ENCODE data around the gene SLC5A11. TPM values are rescaled to one million over a fixed set of nuclear protein-coding genes. Genes with fewer than 3 reads are reported as not detected.

Gene SLC5A11
- total RNA-seq, 1 experiment from 2014 or later, result 0.22 TPM

DNA sequence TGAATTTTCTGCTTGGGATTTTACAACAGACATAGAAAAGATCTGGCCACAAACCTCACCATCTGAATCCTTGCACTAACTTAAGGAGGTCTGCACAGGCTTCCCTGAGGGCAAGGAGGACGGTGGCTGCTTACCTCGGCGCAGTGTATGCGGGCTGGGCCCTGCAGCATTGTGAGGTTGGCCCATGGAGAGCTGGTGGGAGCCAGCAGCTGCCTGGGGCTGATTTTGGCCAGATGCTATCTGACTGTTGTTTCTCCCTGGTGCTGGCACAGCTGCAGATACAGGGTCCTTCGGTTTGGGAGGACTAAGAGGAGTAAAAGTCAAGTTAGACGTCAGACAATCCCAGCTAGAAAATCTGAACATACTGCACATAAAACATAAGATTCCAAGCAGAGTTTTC, 89.6 kb downstream of the SLC5A11 start:
- Mint-ChIP-seq H3K27me3 (ENCODE audit: low read depth) (no peaks in the 10 kb centered on the region), H3K27ac (no peak overlapping the region; a peak in 1 of 7 replicates), H3K36me3 (ENCODE audit: insufficient read depth in 1 of 3, low read depth in 3 of 3) (peaks cover 12 to 72% (median 50%) of the 10 kb centered on the region in 3 experiments), H3K4me1 (no peaks in the 10 kb centered on the region), H3K9me3 (no peaks in the 10 kb centered on the region), H3K4me3 (no peak overlapping the region)
- H3K27ac ChIP-seq (ENCODE audit: insufficient read length, low read depth, low read length), result no peak overlapping the region
- no peak overlapping the region for H4K5ac ChIP-seq (ENCODE audit: insufficient read length, low read depth, low read length)
- no peaks in the 10 kb centered on the region for H4K20me1 ChIP-seq (ENCODE audit: control insufficient read depth, insufficient read depth, insufficient read length)
- H2BK120ac ChIP-seq (ENCODE audit: low read depth, low read length, poor library complexity, severe bottlenecking), result no peak overlapping the region
- no peak overlapping the region for H3K9ac ChIP-seq (ENCODE audit: extremely low read depth, insufficient read length, low read length)
- H2BK5ac ChIP-seq (ENCODE audit: insufficient read length, low read length), result no peak overlapping the region
- no peaks in the 10 kb centered on the region for H3K4me1 ChIP-seq (ENCODE audit: insufficient read depth, low read length)
- TF ChIP-seq, protein P1, sequence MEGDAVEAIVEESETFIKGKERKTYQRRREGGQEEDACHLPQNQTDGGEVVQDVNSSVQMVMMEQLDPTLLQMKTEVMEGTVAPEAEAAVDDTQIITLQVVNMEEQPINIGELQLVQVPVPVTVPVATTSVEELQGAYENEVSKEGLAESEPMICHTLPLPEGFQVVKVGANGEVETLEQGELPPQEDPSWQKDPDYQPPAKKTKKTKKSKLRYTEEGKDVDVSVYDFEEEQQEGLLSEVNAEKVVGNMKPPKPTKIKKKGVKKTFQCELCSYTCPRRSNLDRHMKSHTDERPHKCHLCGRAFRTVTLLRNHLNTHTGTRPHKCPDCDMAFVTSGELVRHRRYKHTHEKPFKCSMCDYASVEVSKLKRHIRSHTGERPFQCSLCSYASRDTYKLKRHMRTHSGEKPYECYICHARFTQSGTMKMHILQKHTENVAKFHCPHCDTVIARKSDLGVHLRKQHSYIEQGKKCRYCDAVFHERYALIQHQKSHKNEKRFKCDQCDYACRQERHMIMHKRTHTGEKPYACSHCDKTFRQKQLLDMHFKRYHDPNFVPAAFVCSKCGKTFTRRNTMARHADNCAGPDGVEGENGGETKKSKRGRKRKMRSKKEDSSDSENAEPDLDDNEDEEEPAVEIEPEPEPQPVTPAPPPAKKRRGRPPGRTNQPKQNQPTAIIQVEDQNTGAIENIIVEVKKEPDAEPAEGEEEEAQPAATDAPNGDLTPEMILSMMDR (conservative IDR thresholded peaks at IDR 0.05), result no peak
- H3K27me3 ChIP-seq (ENCODE audit: insufficient read depth, low read length), result no peaks in the 10 kb centered on the region
- H4K91ac ChIP-seq (ENCODE audit: insufficient read length, low read depth, low read length), result no peak overlapping the region
- WGBS (ENCODE audit: extremely low coverage, insufficient read length, low lambda C conversion rate), result no CpG with 5 or more reads among the region's 6 CpGs
- H3K4ac ChIP-seq (ENCODE audit: low read depth, low read length), result no peak overlapping the region
- H3T11ph ChIP-seq (ENCODE audit: low read length), result no peak overlapping the region
- H3K23ac ChIP-seq (ENCODE audit: insufficient read length, low read depth, low read length), result no peak overlapping the region
- DNase-seq, result no peak
- no peak overlapping the region for H2AFZ ChIP-seq (ENCODE audit: low read length)
- H3K79me1 ChIP-seq (ENCODE audit: insufficient read depth, low read depth, low read length, poor library complexity, severe bottlenecking), result no peaks in the 10 kb centered on the region
- H3K79me2 ChIP-seq (ENCODE audit: insufficient read depth, low read length), result no peaks in the 10 kb centered on the region
- H3K9me3 ChIP-seq (ENCODE audit: control insufficient read depth, low read depth, low read length), result no peaks in the 10 kb centered on the region
- H3K23me2 ChIP-seq (ENCODE audit: insufficient read length, low read depth, low read length, poor library complexity, severe bottlenecking), result no peaks in the 10 kb centered on the region
- no peak overlapping the region for H2BK12ac ChIP-seq (ENCODE audit: insufficient read length, low read depth, low read length)
- H3K56ac ChIP-seq (ENCODE audit: insufficient read length, low read depth, low read length), result no peak overlapping the region
- no peak overlapping the region for H3K14ac ChIP-seq (ENCODE audit: insufficient read depth, low read length)
- H2BK15ac ChIP-seq (ENCODE audit: low read depth, low read length), result no peak overlapping the region
- no peak overlapping the region for H2AK5ac ChIP-seq (ENCODE audit: insufficient read length, low read length)
- no peak overlapping the region for H3K4me2 ChIP-seq (ENCODE audit: insufficient read depth, insufficient read length, low read length)
- no peak overlapping the region for H2BK20ac ChIP-seq (ENCODE audit: low read depth, low read length, poor library complexity, severe bottlenecking)
- no peak overlapping the region for H4K8ac ChIP-seq (replicated peaks; ENCODE audit: insufficient read length, low read depth, low read length)
- no peak overlapping the region for H3K18ac ChIP-seq (ENCODE audit: insufficient read length, low read depth, low read length)

All from H9 (cell line).